Measurements from ENCODE around the gene POLR3A. TPM values are rescaled to one million over a fixed set of nuclear protein-coding genes. Genes with fewer than 3 reads are reported as not detected.

POLR3A gene
- total RNA-seq, 1 donor from 2014 or later, result 8.2 TPM

DNA sequence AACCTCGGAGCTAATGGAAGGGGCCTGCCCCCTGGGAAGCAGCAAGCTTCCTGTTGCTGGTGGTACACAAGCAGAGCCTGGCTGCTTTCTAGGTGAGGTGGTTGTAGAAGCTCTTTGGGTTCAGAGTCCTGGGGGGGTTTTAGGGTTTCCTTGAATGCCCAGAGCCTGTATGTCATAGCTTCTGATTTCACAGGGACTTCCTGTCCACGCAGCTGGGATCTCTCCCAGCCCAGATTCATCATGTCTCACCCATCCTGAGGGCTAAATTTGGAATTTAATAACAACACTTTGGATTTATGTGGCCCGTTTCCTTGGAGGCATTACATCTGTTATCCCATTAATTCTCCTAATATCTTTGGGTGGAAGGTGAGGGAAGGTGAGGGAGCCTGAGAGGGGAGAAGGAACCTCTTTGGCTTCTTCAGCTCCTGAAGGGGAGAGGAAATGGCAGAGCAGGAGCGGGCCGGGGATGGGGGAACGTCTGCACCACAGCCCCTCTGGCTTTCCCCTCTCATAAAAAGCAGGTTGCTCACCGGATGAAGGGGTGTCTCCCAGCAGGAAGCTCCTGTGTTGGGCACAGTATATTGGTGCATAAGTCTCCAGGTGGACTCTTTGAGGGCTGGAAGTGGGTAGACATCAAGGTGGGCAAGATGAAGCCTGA, 24.0 kb upstream of the POLR3A start:
- intact Hi-C loops (cut with DNase I), result no loop called here
- no peak for ATAC-seq

DNA sequence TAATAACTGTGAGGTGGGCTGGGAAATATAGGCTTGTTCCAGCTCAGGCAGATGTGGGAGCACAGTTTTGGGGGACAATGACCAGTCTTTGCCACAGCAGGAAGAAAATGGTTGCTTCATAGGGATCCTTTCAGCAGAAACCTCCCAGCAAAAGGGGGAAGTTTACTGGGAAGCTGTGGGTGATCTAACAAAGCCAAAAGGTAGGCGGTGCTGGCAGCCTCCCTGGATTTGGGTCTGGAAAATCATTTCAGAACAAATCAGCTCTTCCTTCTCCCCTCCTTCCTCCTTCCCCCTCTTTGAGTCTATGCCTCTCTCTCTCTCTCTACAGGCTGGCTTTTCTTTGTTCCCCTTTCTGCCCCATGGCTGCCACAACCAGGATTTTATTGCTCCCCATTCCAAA, 20.5 kb upstream of the POLR3A start:
- intact Hi-C loops (cut with DNase I), result loop anchor here (2.0 to 5.0 kb wide), 3 partner anchors 252 to 1147 kb away; no protein-coding TSS in a partner anchor
- no peak for ATAC-seq

More for the DNA sequence above, 24.0 kb upstream of the POLR3A start:
- no peak for DNase-seq (ENCODE audit: missing footprints)

DNA sequence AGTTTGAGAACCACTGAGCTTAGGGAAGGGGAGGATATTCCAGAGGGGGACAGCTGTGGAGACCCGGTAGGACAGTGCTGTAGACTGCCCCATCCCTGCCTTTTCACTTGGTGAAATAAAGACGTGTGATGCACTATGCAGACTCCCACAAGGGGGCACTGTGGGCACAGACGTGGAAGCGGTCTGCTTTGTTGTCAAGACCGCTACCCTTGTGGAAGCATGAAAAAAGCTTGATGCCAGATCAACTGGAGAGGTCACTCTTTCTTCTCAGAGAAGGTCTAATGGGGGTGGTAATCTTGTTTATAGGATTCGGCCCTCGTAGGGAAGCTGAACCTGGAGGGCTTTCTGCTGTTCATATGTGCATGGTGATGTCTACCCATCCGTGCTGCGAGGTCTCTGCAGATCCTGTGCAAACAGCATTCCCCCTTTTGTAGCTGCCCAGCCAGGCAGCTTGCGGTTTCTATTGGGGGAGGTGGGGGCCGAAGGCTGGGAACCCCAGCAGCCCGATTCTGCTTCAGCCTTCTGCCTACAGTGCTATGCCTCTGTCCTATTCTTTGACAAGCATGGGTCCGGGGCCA, 18.1 kb upstream of the POLR3A start:
- DNase-seq (ENCODE audit: missing footprints), result peak; percentile 86
- intact Hi-C loops (cut with DNase I), result loop anchor here (5.0 kb wide), 2 partner anchors 255 to 610 kb away; no protein-coding TSS in a partner anchor
- peak; percentile 82 for ATAC-seq

More for the DNA sequence above, 20.5 kb upstream of the POLR3A start:
- DNase-seq (ENCODE audit: missing footprints), result no peak

DNA sequence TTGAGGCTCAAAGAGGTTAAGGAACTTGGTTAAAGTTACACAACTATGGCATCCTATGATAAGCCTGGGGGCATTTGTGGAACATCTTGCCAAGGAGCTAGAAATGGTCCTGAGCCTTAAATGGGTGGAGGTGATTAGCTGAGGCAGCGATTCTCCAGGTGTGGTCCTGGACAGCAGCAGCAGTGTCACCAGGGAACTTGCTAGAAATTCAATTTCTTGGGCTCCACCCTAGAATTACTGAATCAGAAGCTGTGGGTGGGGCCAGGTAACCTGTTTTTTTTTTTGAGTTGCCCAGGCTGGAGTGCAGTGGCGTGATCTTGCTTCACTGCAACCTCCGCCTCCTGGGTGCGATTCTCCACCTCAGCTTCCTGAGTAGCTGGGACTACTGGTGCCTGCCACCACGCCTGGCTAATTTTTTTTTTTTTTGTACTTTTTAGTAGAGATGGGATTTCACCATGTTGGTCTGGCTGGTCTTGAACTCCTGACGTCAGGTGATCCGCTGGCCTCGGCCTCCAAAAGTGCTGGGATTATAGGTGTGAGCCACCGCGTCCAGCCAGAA, 17.5 kb upstream of the POLR3A start:
- intact Hi-C loops (cut with DNase I), result loop anchor here (5.0 kb wide), 2 partner anchors 256 to 611 kb away; no protein-coding TSS in a partner anchor
- DNase-seq (ENCODE audit: missing footprints) (no peak), ATAC-seq (no peak)

DNA sequence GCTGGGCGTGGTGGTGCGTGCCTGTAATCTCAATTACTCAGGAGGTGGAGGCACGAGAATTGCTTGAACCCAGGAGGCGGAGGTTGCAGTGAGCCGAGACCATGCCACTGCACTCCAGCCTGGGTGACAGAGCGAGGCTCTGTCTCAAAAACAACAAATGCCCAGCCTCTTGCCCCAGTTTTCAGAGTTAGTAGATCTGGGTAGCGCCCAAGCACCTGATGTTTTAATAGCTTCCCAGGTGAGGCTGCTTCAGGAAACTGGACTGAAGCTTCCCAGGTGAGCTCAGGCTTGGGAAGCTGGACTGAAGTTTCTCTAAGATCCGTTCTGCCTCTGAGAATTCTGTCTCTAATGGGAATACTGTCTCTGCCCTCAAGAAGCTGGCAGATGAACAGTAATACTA, 16.5 kb upstream of the POLR3A start:
- ATAC-seq (no peak), DNase-seq (ENCODE audit: missing footprints) (no peak)
- intact Hi-C loops (cut with DNase I), result loop anchor here (5.0 kb wide), 2 partner anchors 256 to 611 kb away; no protein-coding TSS in a partner anchor

DNA sequence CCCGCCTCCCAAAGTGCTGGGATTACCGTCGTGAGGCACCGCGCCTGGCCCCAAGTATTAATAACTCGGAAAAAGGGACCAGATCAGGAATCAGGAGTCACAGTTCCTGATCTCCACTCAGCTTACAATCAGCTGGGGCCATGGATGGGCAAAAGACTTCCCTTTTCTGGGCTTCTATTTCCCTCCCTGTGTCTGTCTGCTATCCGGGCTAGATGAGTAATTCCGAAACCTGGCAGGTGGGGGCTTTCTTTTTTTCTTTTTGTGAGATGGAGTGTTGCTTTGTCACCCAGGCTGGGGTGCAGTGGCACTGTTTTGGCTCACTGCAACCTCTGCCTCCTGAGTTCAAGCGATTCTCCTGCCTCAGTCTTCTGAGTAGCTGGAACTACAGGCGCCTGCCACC, 15.9 kb upstream of the POLR3A start:
- no peak for DNase-seq (ENCODE audit: missing footprints)
- ATAC-seq, result no peak
- intact Hi-C loops (cut with DNase I), result loop anchor here (5.0 kb wide), 2 partner anchors 257 to 612 kb away; no protein-coding TSS in a partner anchor

DNA sequence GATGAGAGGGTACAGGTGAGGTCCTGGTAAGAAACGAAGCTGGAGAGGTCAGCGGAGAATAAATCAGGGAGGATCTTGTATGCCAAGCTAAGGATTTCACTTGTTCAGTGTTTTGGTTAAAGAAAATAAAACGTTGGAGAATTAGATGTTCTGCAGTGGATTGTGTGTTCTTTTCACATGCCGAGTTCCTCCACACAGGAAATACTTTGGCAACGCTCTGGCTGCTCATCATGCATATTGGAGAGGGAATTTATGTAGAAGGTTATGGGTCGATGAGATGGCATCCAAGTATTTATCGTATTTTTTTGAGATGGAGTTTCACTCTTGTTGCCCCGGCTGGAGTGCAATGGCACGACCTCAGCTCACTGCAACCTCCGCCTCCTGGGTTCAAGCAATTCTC, 15.4 kb upstream of the POLR3A start:
- DNase-seq (ENCODE audit: missing footprints), result no peak
- ATAC-seq, result no peak
- intact Hi-C loops (cut with DNase I), result loop anchor here (5.0 kb wide), 2 partner anchors 258 to 613 kb away; no protein-coding TSS in a partner anchor

DNA sequence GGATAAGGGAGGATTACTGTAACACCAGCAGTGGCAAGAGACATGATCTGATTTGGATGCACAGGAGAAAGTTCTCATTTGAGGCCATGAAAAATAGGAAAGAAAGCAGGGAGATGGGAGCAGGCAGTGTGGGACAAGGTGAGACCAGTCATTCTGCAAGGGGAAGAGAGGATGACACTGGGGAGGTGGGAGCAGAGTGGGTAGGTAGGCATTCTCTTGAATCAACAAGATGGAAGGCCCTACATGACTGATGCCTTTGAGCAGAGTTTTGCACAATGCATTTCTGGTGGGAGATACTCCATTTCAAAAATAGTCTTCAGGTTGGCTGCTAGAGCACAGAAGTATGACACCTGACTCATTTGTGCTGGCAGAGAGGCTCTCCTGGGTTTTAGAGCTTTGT, 14.9 kb upstream of the POLR3A start:
- ATAC-seq (no peak), DNase-seq (ENCODE audit: missing footprints) (no peak)
- intact Hi-C loops (cut with DNase I), result no loop called here

DNA sequence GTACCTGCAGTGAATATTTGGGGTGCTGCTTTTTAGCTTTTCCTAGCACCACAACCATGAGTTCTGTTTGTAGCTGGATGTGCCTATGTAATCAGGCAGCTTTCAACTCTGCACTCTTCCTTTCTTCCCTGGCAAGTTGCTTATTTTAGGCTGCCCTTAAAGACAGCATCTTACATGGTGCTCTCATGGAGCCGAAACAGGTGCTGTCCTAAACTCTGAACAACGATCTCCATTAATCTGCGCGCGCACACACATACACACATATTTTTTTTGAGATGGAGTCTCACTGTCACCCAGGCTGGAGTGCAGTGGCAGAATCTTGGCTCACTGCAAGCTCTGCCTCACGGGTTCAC, 13.4 kb upstream of the POLR3A start:
- ATAC-seq (no peak), DNase-seq (ENCODE audit: missing footprints) (no peak)
- intact Hi-C loops (cut with DNase I), result no loop called here

DNA sequence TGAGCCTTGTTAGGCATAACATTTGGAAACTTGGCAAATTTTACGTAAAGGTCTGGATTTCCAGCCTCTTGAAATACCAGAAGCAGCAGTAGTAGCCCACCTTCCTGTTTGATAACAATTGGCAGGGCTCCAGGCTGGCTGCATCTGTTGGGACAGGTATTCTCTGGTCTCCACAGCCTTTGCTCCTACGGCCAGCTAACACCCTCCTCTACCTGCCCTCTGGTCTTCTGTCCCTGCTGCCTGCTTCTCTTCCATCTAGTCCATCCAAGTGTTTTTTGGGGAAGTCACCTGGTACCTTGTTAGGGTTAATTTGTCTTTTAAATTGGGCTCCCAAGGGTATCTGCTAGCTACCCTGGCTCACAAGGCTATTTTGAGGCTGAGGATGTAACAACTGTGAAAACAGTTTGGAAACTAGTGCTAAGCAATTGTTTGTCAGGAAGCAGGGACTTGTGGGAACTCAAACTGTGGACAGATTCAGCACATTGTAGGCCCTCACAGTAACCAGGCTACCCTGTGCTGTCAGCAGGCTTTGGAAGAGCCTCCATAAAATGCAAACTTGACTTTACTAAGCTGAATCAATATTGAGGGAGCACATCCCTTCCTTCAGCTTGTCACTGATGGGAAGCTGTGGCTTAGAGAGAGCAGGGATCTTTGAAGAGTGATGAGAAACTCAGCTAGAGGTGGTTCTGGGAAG, 12.9 kb upstream of the POLR3A start:
- intact Hi-C loops (cut with DNase I), result no loop called here
- DNase-seq (ENCODE audit: missing footprints) (no peak), ATAC-seq (no peak)

DNA sequence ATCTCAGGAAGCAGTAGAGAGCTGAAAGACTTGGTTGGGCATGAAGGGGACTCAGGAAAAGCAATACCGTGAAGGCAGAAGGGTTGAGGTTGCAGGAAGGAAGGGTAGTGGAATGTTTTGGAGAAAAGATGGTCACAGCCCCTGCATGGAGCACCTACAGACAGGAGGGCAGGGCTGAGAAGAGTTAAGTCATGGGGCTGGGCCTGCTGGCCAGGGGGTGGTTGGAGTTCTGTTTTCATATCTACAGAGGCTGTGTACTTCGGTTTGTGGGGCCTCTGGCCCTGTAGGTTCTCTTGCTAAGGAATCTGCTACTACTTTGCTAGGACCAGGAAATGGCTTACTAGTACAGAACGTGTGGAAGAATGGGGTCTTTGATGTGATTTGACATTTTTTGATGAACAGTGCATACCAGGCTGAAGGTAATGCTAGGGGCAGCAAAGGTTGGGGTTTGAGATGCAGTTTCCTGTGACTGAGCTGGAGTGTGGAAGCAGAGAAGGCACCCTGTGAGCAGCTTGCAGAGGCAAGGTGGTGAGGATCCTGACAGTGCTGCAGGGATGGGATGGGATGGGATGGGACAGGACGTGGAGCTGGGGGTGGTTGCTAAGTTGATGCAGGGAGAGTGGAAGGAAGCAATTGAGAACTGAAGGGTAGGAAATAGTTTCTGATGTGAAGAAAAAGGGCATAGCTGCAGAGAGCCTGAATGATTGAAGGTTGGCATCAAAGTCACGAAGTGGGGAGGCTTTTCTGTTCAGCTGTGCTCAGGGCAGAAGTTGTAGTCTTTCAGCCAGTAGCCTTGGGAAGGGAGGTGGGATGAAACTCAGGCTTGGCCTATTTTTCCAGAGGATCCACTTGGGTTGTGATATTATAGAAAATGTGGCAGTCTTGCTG, 12.1 kb upstream of the POLR3A start:
- ATAC-seq (no peak), DNase-seq (ENCODE audit: missing footprints) (no peak)
- intact Hi-C loops (cut with DNase I), result no loop called here

DNA sequence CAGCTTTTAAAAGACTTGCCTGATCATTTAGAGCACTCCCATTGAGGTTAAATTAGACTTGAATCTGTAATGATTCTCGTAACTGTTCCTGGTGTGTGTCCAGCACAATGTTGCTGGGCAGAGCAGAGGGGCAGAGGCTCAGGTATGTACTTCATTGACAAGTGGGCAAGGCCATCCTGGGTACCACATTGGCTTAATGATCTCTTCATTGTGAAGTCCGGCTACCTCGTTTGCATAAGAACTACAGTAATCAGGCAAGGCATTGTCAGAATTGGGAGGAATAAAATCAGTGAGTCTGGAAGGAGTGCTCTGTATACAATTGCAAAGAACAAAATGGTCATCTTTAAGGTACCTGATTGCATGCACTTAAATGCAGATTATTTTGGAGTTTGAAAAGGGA, 10.4 kb upstream of the POLR3A start:
- intact Hi-C loops (cut with DNase I), result loop anchor here (5.0 kb wide), 1 partner anchor 1168 kb away; no protein-coding TSS in a partner anchor

DNA sequence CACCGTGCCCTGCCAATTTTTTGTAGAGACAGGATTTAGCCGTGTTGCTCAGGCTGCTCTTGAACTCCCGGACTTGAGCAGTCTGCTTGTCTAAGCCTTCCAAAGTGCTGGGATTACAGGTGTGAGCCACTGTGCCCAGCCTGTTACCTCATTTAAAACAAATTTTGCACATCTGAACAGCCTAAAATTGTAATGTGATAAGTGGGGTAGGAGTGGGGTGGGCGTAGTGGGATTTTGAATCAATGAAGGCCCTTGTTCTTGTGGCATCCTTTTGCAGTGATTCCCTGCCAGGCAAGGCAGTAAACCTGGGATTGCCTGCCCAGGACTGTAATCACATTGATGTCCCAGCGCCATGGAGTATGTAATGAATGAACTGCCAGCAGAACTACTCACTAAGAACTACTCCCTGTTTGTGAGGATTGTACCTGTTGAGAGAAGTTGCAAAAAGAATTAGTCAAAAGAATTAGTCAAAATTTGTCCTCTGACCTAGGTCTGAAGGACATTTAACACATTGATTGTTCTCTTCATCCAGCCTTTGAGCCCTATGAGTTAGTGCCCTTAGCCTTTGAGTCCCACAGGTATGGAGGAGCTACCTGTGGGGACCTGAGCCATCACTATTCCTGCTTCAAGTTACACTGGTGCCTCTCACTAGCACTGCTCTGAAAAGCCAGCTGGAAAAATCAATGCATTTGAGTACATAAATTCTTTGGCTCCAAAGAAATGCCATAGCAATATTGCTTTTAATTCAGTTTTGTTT, 9.7 kb upstream of the POLR3A start:
- ATAC-seq (no peak), DNase-seq (ENCODE audit: missing footprints) (no peak)
- intact Hi-C loops (cut with DNase I), result loop anchor here (5.0 kb wide), 1 partner anchor 1168 kb away; no protein-coding TSS in a partner anchor

More for the DNA sequence above, 10.4 kb upstream of the POLR3A start:
- DNase-seq (ENCODE audit: missing footprints) (no peak), ATAC-seq (no peak)

DNA sequence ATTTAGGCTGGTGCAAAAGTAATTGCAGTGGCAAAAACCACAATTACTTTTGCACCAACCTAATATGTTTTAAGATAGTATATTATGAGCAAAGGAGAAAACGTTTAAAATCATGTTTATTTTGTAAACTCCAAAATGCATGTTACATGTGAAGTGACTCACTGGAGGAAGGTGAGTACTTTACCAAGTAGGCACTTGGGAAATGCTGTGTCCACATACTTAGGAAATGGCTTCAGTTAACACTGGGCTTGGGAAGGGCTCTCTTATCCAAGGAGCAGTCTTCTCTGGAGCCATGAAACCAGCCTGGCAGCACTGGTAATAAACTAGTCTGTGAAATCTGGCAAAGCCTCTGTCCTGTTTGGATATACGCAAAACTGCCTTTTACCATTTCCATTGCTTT, 8.8 kb upstream of the POLR3A start:
- ATAC-seq, result no peak
- no peak for DNase-seq (ENCODE audit: missing footprints)
- intact Hi-C loops (cut with DNase I), result loop anchor here (5.0 kb wide), 1 partner anchor 1169 kb away; no protein-coding TSS in a partner anchor

DNA sequence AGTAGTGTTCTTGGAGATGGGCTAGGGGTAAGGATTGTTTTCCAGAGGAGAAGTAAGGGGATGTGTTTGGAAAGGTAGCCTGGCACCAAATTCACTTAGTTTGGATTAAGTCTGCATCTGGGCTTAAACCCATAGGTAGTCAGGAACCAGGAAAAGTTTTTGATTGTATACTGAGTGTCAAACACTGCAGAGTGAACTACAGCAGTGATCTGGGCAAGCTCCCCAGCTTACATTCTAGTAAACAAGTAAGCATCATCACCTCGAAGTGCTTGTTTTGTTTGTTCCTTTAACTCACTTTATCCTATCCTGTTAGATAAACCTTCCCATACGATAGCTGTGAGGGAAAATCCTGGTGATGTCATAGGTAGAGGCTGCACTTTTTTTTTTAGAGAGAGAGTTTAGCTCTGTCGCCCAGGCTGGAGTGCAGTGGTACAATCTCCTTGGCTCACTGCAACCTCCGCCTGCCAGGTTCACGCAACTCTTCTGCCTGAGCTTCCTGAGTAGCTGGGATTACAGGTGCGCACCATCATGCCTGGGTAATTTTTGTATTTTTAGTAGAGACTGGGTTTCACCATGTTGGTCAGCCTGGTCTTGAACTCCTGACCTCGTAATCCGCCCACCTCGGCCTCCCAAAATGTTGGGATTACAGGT, 6.7 kb upstream of the POLR3A start:
- no peak for DNase-seq (ENCODE audit: missing footprints)
- intact Hi-C loops (cut with DNase I), result loop anchor here (5.0 kb wide), 1 partner anchor 1171 kb away; no protein-coding TSS in a partner anchor
- no peak for ATAC-seq

DNA sequence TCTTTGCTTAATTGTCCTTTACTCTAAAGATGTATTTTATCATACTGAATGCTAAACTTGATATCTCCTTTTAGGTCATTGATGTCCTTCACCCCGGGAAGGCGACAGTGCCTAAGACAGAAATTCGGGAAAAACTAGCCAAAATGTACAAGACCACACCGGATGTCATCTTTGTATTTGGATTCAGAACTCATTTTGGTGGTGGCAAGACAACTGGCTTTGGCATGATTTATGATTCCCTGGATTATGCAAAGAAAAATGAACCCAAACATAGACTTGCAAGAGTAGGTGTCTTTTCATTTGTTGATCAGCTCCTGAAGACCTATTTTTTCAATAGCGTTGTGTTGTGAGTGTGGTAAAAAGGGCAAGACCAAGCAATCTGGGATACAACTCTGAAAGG, 6.1 kb upstream of the POLR3A start:
- intact Hi-C loops (cut with DNase I), result loop anchor here (5.0 kb wide), 1 partner anchor 1172 kb away; no protein-coding TSS in a partner anchor
- DNase-seq (ENCODE audit: missing footprints) (no peak), ATAC-seq (no peak)

DNA sequence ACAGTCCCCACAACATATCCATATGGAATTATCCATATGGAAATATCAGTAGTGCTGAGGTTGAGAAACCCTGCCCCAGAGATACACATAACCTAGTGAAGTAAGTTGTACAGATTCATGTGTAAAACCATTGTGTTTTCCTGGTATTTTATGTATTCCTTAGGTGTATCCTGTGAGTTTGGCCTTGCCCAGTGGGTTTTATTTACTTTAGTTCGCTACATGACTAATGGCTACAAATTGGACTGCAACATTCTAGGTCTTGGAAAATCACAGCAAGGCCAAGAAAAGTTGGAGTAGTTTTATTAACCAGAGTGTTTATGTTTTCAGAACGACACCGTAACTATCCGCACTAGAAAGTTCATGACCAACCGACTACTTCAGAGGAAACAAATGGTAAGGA, 5.7 kb upstream of the POLR3A start:
- intact Hi-C loops (cut with DNase I), result loop anchor here (5.0 kb wide), 1 partner anchor 1172 kb away; no protein-coding TSS in a partner anchor
- DNase-seq (ENCODE audit: missing footprints) (no peak), ATAC-seq (no peak)
